Endothelial cell of umbilical vein (primary cell): ENCODE results near the gene MTSS2. TPM values are rescaled to one million over a fixed set of nuclear protein-coding genes. Genes with fewer than 3 reads are reported as not detected.

ENCODE experiments used
- BruUV-seq: library from RNA; stranded (reverse); fragments of 400-500 nt; replicated peaks from 2 replicates; lab custom pipeline; 2021; lab: Mats Ljungman, UMichigan
- CTCF ChIA-PET: fragments of 300-600, 350-600 bp; sonication (Branson Sonifier 250); formaldehyde crosslinking; loops from one replicate; lab custom pipeline; 2021; ENCODE audit warnings: antibody characterized with exemption, inconsistent platforms; lab: Charles Lee
- POLR2A ChIA-PET: fragments of 300-600, 350-600 bp; sonication (Branson Sonifier 250); formaldehyde crosslinking; loops from one replicate; lab custom pipeline; 2021; ENCODE audit warnings: antibody characterized with exemption, inconsistent platforms; lab: Charles Lee
- DNase-seq: peaks from one replicate; pipeline ENCODE4 v3.0.0-alpha.2; 2011; ENCODE audit warnings: low read depth, low spot score
- FAIRE-seq: peaks from 2 replicates; lab custom pipeline; 2011; peaks lifted over from hg19 to GRCh38; lab: Jason Lieb, UNC
- H2AFZ ChIP-seq: 2 replicates; pipeline ENCODE4 v1.6.0; 2012; ENCODE audit warnings: low read depth, low read length, control low read depth, inconsistent platforms
- H3K27ac ChIP-seq: 2 replicates; pipeline ENCODE4 v1.5.1; 2011; ENCODE audit warnings: low read depth, mild to moderate bottlenecking, control low read depth, low read length, moderate library complexity; ENCODE audit not compliant: insufficient read depth
- H3K27me3 ChIP-seq, 2 experiments: 2 replicates each; pipeline versions ENCODE4 v1.6.0 to v1.6.1; 2011; ENCODE audit warnings: low read length in 2 of 2, mixed read lengths in 1 of 2; ENCODE audit not compliant: control insufficient read depth in 2 of 2, insufficient read depth in 2 of 2
- H3K36me3 ChIP-seq, 2 experiments: 2 replicates in 1 of 2; 3 replicates in 1 of 2; pipeline ENCODE4 v1.5.1; 2011; ENCODE audit warnings: low read length in 2 of 2, mild to moderate bottlenecking in 1 of 2, moderate library complexity in 1 of 2; ENCODE audit not compliant: control insufficient read depth in 2 of 2, insufficient read depth in 2 of 2; ENCODE audit errors: extremely low read depth in 1 of 2
- H3K4me1 ChIP-seq: 3 replicates; pipeline ENCODE4 v1.5.1; 2011; ENCODE audit warnings: mild to moderate bottlenecking, low read length; ENCODE audit not compliant: control insufficient read depth, insufficient read depth; ENCODE audit errors: extremely low read depth
- H3K4me2 ChIP-seq: 2 replicates; pipeline ENCODE4 v1.6.1; 2011; ENCODE audit warnings: low read length, control low read depth, mixed read lengths; ENCODE audit not compliant: insufficient read depth
- H3K4me3 ChIP-seq, 3 experiments: fragments of 200-600 bp in 1 of 3; sonication (generic), shearing (Covaris generic) in 1 of 3; replicated peaks in 1 of 3; 2 replicates each; pipeline ENCODE4 v1.5.1; 2011 to 2016; ENCODE audit warnings: control low read depth in 3 of 3, low read length in 3 of 3, mild to moderate bottlenecking in 2 of 3, inconsistent platforms in 1 of 3, low read depth in 1 of 3, moderate library complexity in 1 of 3; ENCODE audit not compliant: insufficient read depth in 1 of 3
- H3K79me2 ChIP-seq: 2 replicates; pipeline ENCODE4 v1.6.0; 2012; ENCODE audit warnings: low read length, inconsistent platforms; ENCODE audit not compliant: control insufficient read depth, insufficient read depth
- H3K9ac ChIP-seq: replicated peaks from 2 replicates; pipeline ENCODE3; 2011; ENCODE audit warnings: low read length, control low read depth; ENCODE audit not compliant: insufficient read depth; ENCODE audit errors: extremely low read depth
- H3K9me1 ChIP-seq: replicated peaks from 3 replicates; pipeline ENCODE4 v1.6.0; 2011; ENCODE audit warnings: mild to moderate bottlenecking, low read length; ENCODE audit not compliant: control insufficient read depth, insufficient read depth; ENCODE audit errors: extremely low read depth
- H3K9me3 ChIP-seq: replicated peaks from 2 replicates; pipeline ENCODE4 v1.5.1; 2012; ENCODE audit warnings: low read length, inconsistent platforms; ENCODE audit not compliant: control insufficient read depth, insufficient read depth
- H4K20me1 ChIP-seq: replicated peaks from 2 replicates; pipeline ENCODE3; 2011; ENCODE audit warnings: mild to moderate bottlenecking, low read length; ENCODE audit not compliant: control insufficient read depth, insufficient read depth; ENCODE audit errors: extremely low read depth
- CTCF ChIP-seq, 2 donors: IDR thresholded peaks; 1 replicate in 1 of 2; 2 replicates in 1 of 2; pipeline ENCODE4 v1.5.1; 2011; ENCODE audit warnings: low read length in 2 of 2, mild to moderate bottlenecking in 2 of 2, moderate library complexity in 2 of 2, control low read depth in 1 of 2, inconsistent platforms in 1 of 2, low read depth in 1 of 2; ENCODE audit not compliant: insufficient read depth in 1 of 2; ENCODE audit errors: extremely low read depth in 1 of 2
- EZH2 ChIP-seq: IDR thresholded peaks from 2 replicates; pipeline ENCODE4 v1.6.1; 2012; ENCODE audit warnings: borderline replicate concordance, low read depth, mild to moderate bottlenecking, moderate library complexity, low read length, inconsistent platforms; ENCODE audit not compliant: severe bottlenecking
- FOS ChIP-seq: IDR thresholded peaks from 2 replicates; pipeline ENCODE4 v1.6.1; 2011; ENCODE audit warnings: mild to moderate bottlenecking, low read length, moderate library complexity, borderline replicate concordance; ENCODE audit not compliant: insufficient read depth
- GATA2 ChIP-seq: IDR thresholded peaks from 2 replicates; pipeline ENCODE4 v1.7.0; 2011; ENCODE audit warnings: low read depth, mild to moderate bottlenecking, moderate library complexity, mixed read lengths, low read length; ENCODE audit not compliant: insufficient read length, insufficient read depth
- JUN ChIP-seq: IDR thresholded peaks from 2 replicates; pipeline ENCODE4 v1.6.1; 2011; ENCODE audit warnings: borderline replicate concordance, low read depth; ENCODE audit not compliant: insufficient read length, insufficient read depth
- MAX ChIP-seq: IDR thresholded peaks from 2 replicates; pipeline ENCODE4 v1.6.1; 2011; ENCODE audit not compliant: insufficient read depth, insufficient read length
- MYC ChIP-seq: IDR thresholded peaks from one replicate; pipeline ENCODE4 v1.6.1; 2011; ENCODE audit warnings: mild to moderate bottlenecking, low read depth, low read length
- POLR2A ChIP-seq: IDR thresholded peaks from 2 replicates; pipeline ENCODE4 v1.6.1; 2012; ENCODE audit warnings: low read depth, mild to moderate bottlenecking, control low read depth, low read length
- POLR2AphosphoS5 ChIP-seq: IDR thresholded peaks from 2 replicates; pipeline ENCODE4 v1.6.1; 2012; ENCODE audit warnings: low read depth, mild to moderate bottlenecking, control low read depth, low read length, moderate library complexity; ENCODE audit not compliant: insufficient read depth
- dilution Hi-C: fragments of 300-500 bp; cut with MboI; formaldehyde crosslinking; loops from one replicate; pipeline ENCODE4 v1.15.0; 2019; ENCODE audit warnings: low sequenced_read_pairs; ENCODE audit not compliant: extremely low pct_ligation_motif_present
- intact Hi-C: fragments of 100-400 bp; cut with micrococcal nuclease; formaldehyde crosslinking; loops from one replicate; pipeline ENCODE4 v1.10.0; 2022
- polyA plus RNA-seq, 4 experiments: library from polyadenylated mRNA; depleted of rRNA in 3 of 4; stranded (reverse) in 3 of 4; unstranded in 1 of 4; fragments of >200 nt; gene quantifications; 2 replicates each; pipeline versions ENCODE4 v1.2.1 to v1.2.3, GENCODE V29; 2011 to 2012; ENCODE audit warnings: missing spikeins in 1 of 4
- total RNA-seq: library from RNA; stranded (reverse); gene quantifications from 2 replicates; pipeline ENCODE4 v1.2.3, GENCODE V29; 2021

MTSS2 gene
- total and polyA plus RNA-seq, 2 donors (not counting 3 experiments of a cell fraction or from before 2014, with no cell fraction given) = 38.4 to 42.3 TPM

- no peak overlapping the region for H3K9ac ChIP-seq
- POLR2A ChIA-PET = no interaction called here
- H3K4me2 ChIP-seq = no peak overlapping the region
- no peak overlapping the region for H3K4me3 ChIP-seq
- no peaks in the 10 kb centered on the region for H3K9me3 ChIP-seq
- intact Hi-C loops = no loop called here
- DNase-seq = no peak
- H2AFZ ChIP-seq = no peak overlapping the region
- H3K9me1 ChIP-seq = no peaks in the 10 kb centered on the region
- dilution Hi-C loops = loop anchor here (25.0 kb wide), 1 partner anchor 121 kb away; no protein-coding TSS in a partner anchor
- no peaks in the 10 kb centered on the region for H3K27me3 ChIP-seq
- H3K79me2 ChIP-seq = no peaks in the 10 kb centered on the region
- TF ChIP-seq GATA2 (no peak), FOS (no peak), POLR2AphosphoS5 (no peak), CTCF (IDR thresholded peaks at IDR 0.05; ENCODE audit: extremely low read depth in 1 of 2, insufficient read depth in 1 of 2, low read depth in 1 of 2, low read length in 2 of 2) (no peak), MYC (no peak), JUN (no peak), EZH2 (no peak), POLR2A (no peak), MAX (no peak)
- H3K36me3 ChIP-seq = no peaks in the 10 kb centered on the region
- H3K4me1 ChIP-seq = no peaks in the 10 kb centered on the region
- CTCF ChIA-PET = interaction anchor here (4.2 kb wide), 1 partner anchor 113 kb away, joined by 19 read pairs; no protein-coding TSS in a partner anchor
- no peaks in the 10 kb centered on the region for H4K20me1 ChIP-seq
- no peak for FAIRE-seq
- BruUV-seq = no TSS peak
- no peak overlapping the region for H3K27ac ChIP-seq
These were observed 27.9 kb downstream of the MTSS2 start for GRCh38 chr16:70657956-70658355.
